HepG2 (cell line): Measurements from ENCODE around the gene SUPT4H1. TPM values are rescaled to one million over a fixed set of nuclear protein-coding genes. Genes with fewer than 3 reads are reported as not detected.
A peak's percentile ranks its signal among the peaks of the same experiment; 100 is the strongest.

Source experiments
- ATAC-seq: fragments of 200-7000 bp; cut with Tn5 transposase; 3 replicates; pipeline ENCODE4 v1.9.1; 2020; ENCODE audit warnings: mild to moderate bottlenecking, moderate library complexity
- BruUV-seq: library from RNA; stranded (reverse); fragments of 400-500 nt; replicated peaks from 2 replicates; lab custom pipeline; 2021; lab: Mats Ljungman, UMichigan
- CTCF ChIA-PET: fragments of 300-600 bp; formaldehyde crosslinking; extraction: SDS; loops from one replicate; lab custom pipeline; 2021; ENCODE audit warnings: low total read pairs, inconsistent platforms, low intra/inter-chr PET ratio; lab: Yijun Ruan, JAX
- POLR2A ChIA-PET: fragments of 350-600 bp; sonication (Branson Sonifier 250); formaldehyde crosslinking; loops from one replicate; lab custom pipeline; 2020; ENCODE audit warnings: antibody characterized with exemption, inconsistent platforms; lab: Yijun Ruan, JAX
- DNase-seq: peaks from one replicate; pipeline ENCODE4 v3.0.0-alpha.2; 2015; ENCODE audit warnings: low spot score
- FAIRE-seq: peaks from 3 replicates; lab custom pipeline; 2011; peaks lifted over from hg19 to GRCh38; lab: Jason Lieb, UNC
- H2AFZ ChIP-seq: one replicate; pipeline ENCODE4 v1.6.1; 2011; ENCODE audit warnings: low read length, inconsistent platforms
- H3K27ac ChIP-seq: fragments of 300-600 bp; 3 replicates; pipeline ENCODE4 v1.8.0; 2011; ENCODE audit warnings: mixed run types, mild to moderate bottlenecking, mixed read lengths, low read length, inconsistent platforms; ENCODE audit not compliant: insufficient read depth; ENCODE audit errors: extremely low read length
- H3K27me3 ChIP-seq, 2 experiments: fragments of 200-600 bp in 1 of 2; 2 replicates in 1 of 2; 3 replicates in 1 of 2; pipeline versions ENCODE4 v1.6.0 to v1.8.0; 2011; ENCODE audit warnings: low read length in 2 of 2, mild to moderate bottlenecking in 2 of 2, moderate library complexity in 2 of 2, inconsistent platforms in 1 of 2; ENCODE audit not compliant: insufficient read depth in 2 of 2, control insufficient read depth in 1 of 2
- H3K36me3 ChIP-seq, 2 experiments: fragments of 200-600 bp in 1 of 2; replicated peaks in 1 of 2; 2 replicates in 1 of 2; 3 replicates in 1 of 2; pipeline versions ENCODE4 v1.5.1 to v1.8.0; 2011; ENCODE audit warnings: low read length in 2 of 2, inconsistent platforms in 1 of 2; ENCODE audit not compliant: insufficient read depth in 2 of 2, control insufficient read depth in 1 of 2
- H3K4me1 ChIP-seq: 2 replicates; pipeline ENCODE4 v1.5.1; 2012; ENCODE audit warnings: low read length, inconsistent platforms; ENCODE audit not compliant: insufficient read depth
- H3K4me2 ChIP-seq: 2 replicates; pipeline ENCODE4 v1.6.0; 2011; ENCODE audit warnings: low read depth, low read length, inconsistent platforms
- H3K4me3 ChIP-seq, 3 experiments: fragments of 200-600 bp in 1 of 3; sonication (generic), shearing (Covaris generic) in 1 of 3; replicated peaks in 1 of 3; 2 replicates each; pipeline ENCODE4 v1.5.1; 2011 to 2016; ENCODE audit warnings: low read length in 3 of 3, inconsistent platforms in 2 of 3, low read depth in 2 of 3, mild to moderate bottlenecking in 2 of 3, control low read depth in 1 of 3, mixed read lengths in 1 of 3; ENCODE audit not compliant: insufficient read depth in 1 of 3
- H3K79me2 ChIP-seq: one replicate; pipeline ENCODE4 v1.6.1; 2011; ENCODE audit warnings: low read length, inconsistent platforms; ENCODE audit not compliant: insufficient read depth
- H3K9ac ChIP-seq: 2 replicates; pipeline ENCODE4 v1.6.0; 2011; ENCODE audit warnings: mild to moderate bottlenecking, low read depth, low read length, inconsistent platforms; ENCODE audit not compliant: insufficient read depth
- H3K9me3 ChIP-seq: 2 replicates; pipeline ENCODE4 v1.5.1; 2012; ENCODE audit warnings: mild to moderate bottlenecking, low read length
- H4K20me1 ChIP-seq: 2 replicates; pipeline ENCODE4 v1.6.0; 2011; ENCODE audit warnings: inconsistent platforms, mild to moderate bottlenecking, low read length, moderate library complexity; ENCODE audit not compliant: insufficient read depth
- GPN1 ChIP-seq: sonication (generic); formaldehyde crosslinking; IDR thresholded peaks from 2 replicates; pipeline ENCODE4 v1.5.1; 2020; ENCODE audit warnings: missing genetic modification reagents, borderline replicate concordance
- MAFG ChIP-seq: sonication (generic); formaldehyde crosslinking; IDR thresholded peaks from 2 replicates; pipeline ENCODE4 v1.5.1; 2020; ENCODE audit warnings: mild to moderate bottlenecking, missing genetic modification reagents
- MTA3 ChIP-seq: sonication (generic); formaldehyde crosslinking; IDR thresholded peaks from 2 replicates; pipeline ENCODE4 v1.4.0; 2020; ENCODE audit warnings: missing genetic modification reagents
- RBM39 ChIP-seq: fragments of 200-400 bp; formaldehyde crosslinking; IDR thresholded peaks from one replicate; pipeline ENCODE4 v1.6.1; 2018; ENCODE audit warnings: antibody characterized with exemption, mild to moderate bottlenecking, low read depth, low read length; ENCODE audit not compliant: poor library complexity, severe bottlenecking
- SP2 ChIP-seq: sonication (generic); formaldehyde crosslinking; IDR thresholded peaks from 2 replicates; pipeline ENCODE4 v1.5.1; 2020; ENCODE audit warnings: mild to moderate bottlenecking, missing genetic modification reagents
- TAF1 ChIP-seq: sonication (generic); formaldehyde crosslinking; IDR thresholded peaks from 2 replicates; pipeline ENCODE4 v1.4.0; 2020; ENCODE audit warnings: missing genetic modification reagents
- TRIM22 ChIP-seq: fragments of 450-650 bp; IDR thresholded peaks from 2 replicates; pipeline ENCODE4 v1.6.1; 2017
- USF2 ChIP-seq, 2 experiments: sonication (generic) in 1 of 2; formaldehyde crosslinking in 1 of 2; IDR thresholded peaks; 2 replicates each; pipeline versions ENCODE4 v1.5.1 to v1.6.1; 2011 to 2020; ENCODE audit warnings: borderline replicate concordance in 1 of 2, low read depth in 1 of 2, low read length in 1 of 2, mild to moderate bottlenecking in 1 of 2, missing genetic modification reagents in 1 of 2, moderate library complexity in 1 of 2
- ZC3H4 ChIP-seq: sonication (generic); formaldehyde crosslinking; IDR thresholded peaks from 2 replicates; pipeline ENCODE4 v1.4.0; 2020; ENCODE audit warnings: missing genetic modification reagents, borderline replicate concordance
- ZNF572 ChIP-seq: sonication (generic); formaldehyde crosslinking; IDR thresholded peaks from 2 replicates; pipeline ENCODE4 v1.5.1; 2020; ENCODE audit warnings: mild to moderate bottlenecking, missing genetic modification reagents
- ZNF598 ChIP-seq: sonication (generic); formaldehyde crosslinking; IDR thresholded peaks from 2 replicates; pipeline ENCODE4 v1.5.1; 2020; ENCODE audit warnings: mild to moderate bottlenecking, missing genetic modification reagents, borderline replicate concordance
- ZNF670 ChIP-seq: sonication (generic); formaldehyde crosslinking; IDR thresholded peaks from 2 replicates; pipeline ENCODE4 v1.8.0; 2022; ENCODE audit warnings: mild to moderate bottlenecking, missing genetic modification reagents, borderline replicate concordance
- whole genome bisulfite sequencing: methylation state at CpG from one replicate; pipeline ENCODE4 v1.1.6; 2017; ENCODE audit warnings: low lambda C conversion rate; 5-methylcytosine and 5-hydroxymethylcytosine counted together
- in situ Hi-C: cut with HindIII; loops from 2 replicates; pipeline ENCODE4 v1.10.0; 2017; ENCODE audit warnings: low pct_unique_long_range_greater_than_20kb; ENCODE audit not compliant: extremely low pct_ligation_motif_present
- intact Hi-C: fragments of 100-400 bp; cut with micrococcal nuclease; formaldehyde crosslinking; loops from one replicate; pipeline ENCODE4 v1.10.0; 2022; ENCODE audit not compliant: unreplicated experiment
- polyA plus RNA-seq, 8 experiments: library from polyadenylated mRNA; depleted of rRNA in 3 of 8; stranded (reverse) in 7 of 8; unstranded in 1 of 8; fragments of >200 nt; fragmentation: Illumina TruSeq in 4 of 8; extraction: Trizol in 4 of 8; gene quantifications; 2 replicates each; pipeline versions ENCODE4 v1.2.1 to v1.2.3, GENCODE V29; 2011 to 2016; ENCODE audit warnings: low read depth in 4 of 8, missing spikeins in 1 of 8, mixed read lengths in 1 of 8; ENCODE audit not compliant: insufficient read depth in 1 of 8
- total RNA-seq, 5 experiments: library from RNA; depleted of rRNA; stranded (reverse); fragments of >200 nt; fragmentation: Illumina TruSeq; extraction: Trizol; gene quantifications; 2 replicates each; pipeline ENCODE4 v1.2.3, GENCODE V29; 2016; ENCODE audit warnings: low read depth in 1 of 5

The SUPT4H1 gene
- total and polyA plus RNA-seq, 2 of the 13 experiments (the other 11 are each of a cell fraction or from before 2014, with no cell fraction given): 155 to 244 TPM

- FAIRE-seq (no peak), ATAC-seq (no peak), DNase-seq (no peak)
- H3K27ac ChIP-seq: no peak within 1 kb of the TSS
- WGBS: 36% methylated on average over 19 of the region's 23 CpGs
- no peaks in the 10 kb centered on the region for H4K20me1 ChIP-seq
- intact Hi-C loops (no loop called here), in situ Hi-C loops (no loop called here)
- H3K9ac ChIP-seq: no peak within 1 kb of the TSS
- ChIA-PET CTCF (no interaction called here), POLR2A (interaction anchor here (1.0 to 1.6 kb wide), 2 partner anchors 8 to 23 kb away, joined by 5 to 7 read pairs; partner anchors contain the start of gene SUPT4H1)
- BruUV-seq: no TSS peak
- no peak within 1 kb of the TSS; a peak in 1 of 6 replicates for H3K4me3 ChIP-seq
- H3K4me1 ChIP-seq: peaks cover 29% of the 10 kb centered on the region
- peaks cover 17 to 57% of the 10 kb centered on the region in 2 experiments for H3K27me3 ChIP-seq
- no peaks in the 10 kb centered on the region for H3K36me3 ChIP-seq
- H3K9me3 ChIP-seq: no peaks in the 10 kb centered on the region
- no peaks in the 10 kb centered on the region for H3K79me2 ChIP-seq
- no peak within 1 kb of the TSS for H2AFZ ChIP-seq
- peak within 1 kb of the TSS; percentile 13; the same call in 1 of the 2 replicates for H3K4me2 ChIP-seq
- TF ChIP-seq GPN1 (CRISPR knock-in tag) (no peak), USF2 (IDR thresholded peaks at IDR 0.05; ENCODE audit: low read depth, low read length) (no peak), USF2 (CRISPR knock-in tag; IDR thresholded peaks at IDR 0.05; ENCODE audit: borderline replicate concordance) (no peak), TRIM22 (0 out of 2 replicates have a peak, but pooled peaks have one; percentile 37), ZNF572 (CRISPR knock-in tag) (0 out of 2 replicates have a peak, but pooled peaks have one; percentile 23), ZNF670 (CRISPR knock-in tag) (no peak), RBM39 (peak; percentile 22), TAF1 (no peak), MTA3 (CRISPR knock-in tag) (no peak), ZNF598 (CRISPR knock-in tag) (no peak), MAFG (CRISPR knock-in tag) (0 out of 2 replicates have a peak, but pooled peaks have one; percentile 25), ZC3H4 (CRISPR knock-in tag) (no peak), SP2 (0 out of 2 replicates have a peak, but pooled peaks have one; percentile 21)
Observed at GRCh38 chr17:58328195-58329034, 23.6 kb downstream of the SUPT4H1 start, which contains the start of gene TSPOAP1. TSS of gene TSPOAP1 (minus strand) at chr17:58328795. CDS start at chr17:58327920, 875 bp downstream.
